Measurements from ENCODE around the gene STIMATE. TPM values are rescaled to one million over a fixed set of nuclear protein-coding genes. Genes with fewer than 3 reads are reported as not detected.

The STIMATE gene
- total RNA-seq, 1 donor: 18.5 TPM

DNA sequence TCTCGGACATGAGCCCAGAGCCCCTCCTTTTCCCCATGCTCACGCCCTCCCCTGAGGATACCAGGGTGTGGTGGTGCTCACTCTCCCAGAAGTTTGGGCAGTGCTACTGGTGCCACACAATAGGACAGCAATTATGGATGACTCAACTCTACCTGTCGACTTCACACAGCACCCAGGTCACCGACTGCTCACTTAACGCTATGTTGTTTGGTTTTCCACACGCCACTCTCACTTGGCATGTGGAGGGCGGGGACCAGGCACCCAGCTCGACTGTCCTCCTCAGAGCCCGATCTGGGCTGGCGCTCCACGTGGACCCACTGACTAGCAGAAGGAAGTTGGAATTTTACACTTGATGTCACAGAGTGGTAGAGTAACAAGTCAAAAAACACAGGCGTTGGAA lies 30.9 kb downstream of the STIMATE start:
- no peak overlapping the region for H3K4me3 ChIP-seq (ENCODE audit: insufficient read depth, low read length)
- no peak overlapping the region for H3K27ac ChIP-seq (ENCODE audit: low read depth, low read length)
- DNase-seq (ENCODE audit: insufficient read length, low spot score, missing footprints): no peak
- no peaks in the 10 kb centered on the region for H3K36me3 ChIP-seq (ENCODE audit: insufficient read depth, low read length)
- no peak overlapping the region for H3K4me2 ChIP-seq (ENCODE audit: insufficient read depth, low read length)
- H2AFZ ChIP-seq (ENCODE audit: low read length): no peak overlapping the region
- peaks cover 25% of the 10 kb centered on the region for H4K20me1 ChIP-seq (ENCODE audit: insufficient read depth, low read length)
- H3K27me3 ChIP-seq (ENCODE audit: insufficient read depth, low read length): no peaks in the 10 kb centered on the region
- no peaks in the 10 kb centered on the region for H3K4me1 ChIP-seq (ENCODE audit: insufficient read depth, low read length)
- TF ChIP-seq, protein P1, sequence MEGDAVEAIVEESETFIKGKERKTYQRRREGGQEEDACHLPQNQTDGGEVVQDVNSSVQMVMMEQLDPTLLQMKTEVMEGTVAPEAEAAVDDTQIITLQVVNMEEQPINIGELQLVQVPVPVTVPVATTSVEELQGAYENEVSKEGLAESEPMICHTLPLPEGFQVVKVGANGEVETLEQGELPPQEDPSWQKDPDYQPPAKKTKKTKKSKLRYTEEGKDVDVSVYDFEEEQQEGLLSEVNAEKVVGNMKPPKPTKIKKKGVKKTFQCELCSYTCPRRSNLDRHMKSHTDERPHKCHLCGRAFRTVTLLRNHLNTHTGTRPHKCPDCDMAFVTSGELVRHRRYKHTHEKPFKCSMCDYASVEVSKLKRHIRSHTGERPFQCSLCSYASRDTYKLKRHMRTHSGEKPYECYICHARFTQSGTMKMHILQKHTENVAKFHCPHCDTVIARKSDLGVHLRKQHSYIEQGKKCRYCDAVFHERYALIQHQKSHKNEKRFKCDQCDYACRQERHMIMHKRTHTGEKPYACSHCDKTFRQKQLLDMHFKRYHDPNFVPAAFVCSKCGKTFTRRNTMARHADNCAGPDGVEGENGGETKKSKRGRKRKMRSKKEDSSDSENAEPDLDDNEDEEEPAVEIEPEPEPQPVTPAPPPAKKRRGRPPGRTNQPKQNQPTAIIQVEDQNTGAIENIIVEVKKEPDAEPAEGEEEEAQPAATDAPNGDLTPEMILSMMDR (IDR thresholded peaks at IDR 0.05; ENCODE audit: extremely low read depth, low read depth, low read length): no peak
- H3K9me3 ChIP-seq (ENCODE audit: low read depth, low read length): no peaks in the 10 kb centered on the region
- peaks cover 6% of the 10 kb centered on the region for H3K79me2 ChIP-seq (ENCODE audit: insufficient read depth, low read length)

DNA sequence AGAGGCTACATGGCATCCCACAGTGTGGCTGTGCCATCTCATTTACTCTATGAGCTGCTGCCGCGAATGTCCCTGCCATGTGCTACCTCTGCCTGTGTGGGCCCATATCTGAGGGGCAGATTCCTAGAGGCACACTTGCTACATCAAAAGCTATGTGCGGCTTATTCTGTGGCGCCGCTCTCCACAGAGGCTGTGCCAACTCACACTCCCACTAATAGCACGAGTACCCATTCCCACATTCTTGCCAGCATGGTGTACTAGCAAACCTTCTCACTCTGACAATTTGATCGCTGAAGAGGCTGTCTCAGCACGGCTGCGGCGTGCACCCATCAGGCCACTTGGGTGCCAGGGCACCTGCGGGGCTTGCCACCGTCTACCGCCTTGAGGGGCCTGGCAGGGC lies 31.4 kb downstream of the STIMATE start:
- Histone ChIP-seq H3K4me3 (ENCODE audit: insufficient read depth, low read length) (no peak overlapping the region), H3K9me3 (ENCODE audit: low read depth, low read length) (no peaks in the 10 kb centered on the region), H3K4me2 (ENCODE audit: insufficient read depth, low read length) (no peak overlapping the region), H3K36me3 (ENCODE audit: insufficient read depth, low read length) (no peaks in the 10 kb centered on the region), H3K79me2 (ENCODE audit: insufficient read depth, low read length) (peaks cover 6% of the 10 kb centered on the region), H3K27ac (ENCODE audit: low read depth, low read length) (no peak overlapping the region), H2AFZ (ENCODE audit: low read length) (no peak overlapping the region), H4K20me1 (ENCODE audit: insufficient read depth, low read length) (peaks cover 22% of the 10 kb centered on the region), H3K27me3 (ENCODE audit: insufficient read depth, low read length) (no peaks in the 10 kb centered on the region), H3K4me1 (ENCODE audit: insufficient read depth, low read length) (no peaks in the 10 kb centered on the region)
- TF ChIP-seq, protein P1 (IDR thresholded peaks at IDR 0.05; ENCODE audit: extremely low read depth, low read depth, low read length): no peak
- peak; percentile 66 for DNase-seq (ENCODE audit: insufficient read length, low spot score, missing footprints)

DNA sequence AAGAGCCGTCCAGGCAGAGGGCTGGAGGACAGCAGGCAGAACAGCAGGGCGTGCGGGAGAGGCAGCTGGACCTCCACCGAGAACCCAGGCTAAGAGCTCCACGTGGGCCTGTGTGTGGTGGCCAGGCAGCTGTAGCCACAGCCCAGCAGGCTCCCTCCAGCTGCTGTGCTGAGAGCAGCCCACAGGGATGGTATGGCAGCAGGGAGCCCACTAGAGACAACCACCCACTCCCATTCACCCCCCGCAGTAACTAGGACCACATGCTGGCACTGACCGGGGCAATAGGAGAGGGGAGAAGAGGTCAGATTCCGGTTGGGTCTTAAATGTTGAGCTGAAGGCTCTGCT lies 37.0 kb downstream of the STIMATE start:
- no peak overlapping the region for H3K27ac ChIP-seq (ENCODE audit: low read depth, low read length)
- H3K4me3 ChIP-seq (ENCODE audit: insufficient read depth, low read length): no peak overlapping the region
- H4K20me1 ChIP-seq (ENCODE audit: insufficient read depth, low read length): peaks cover 14% of the 10 kb centered on the region
- no peaks in the 10 kb centered on the region for H3K36me3 ChIP-seq (ENCODE audit: insufficient read depth, low read length)
- H3K27me3 ChIP-seq (ENCODE audit: insufficient read depth, low read length): no peaks in the 10 kb centered on the region
- TF ChIP-seq, protein P1 (IDR thresholded peaks at IDR 0.05; ENCODE audit: extremely low read depth, low read depth, low read length): no peak
- no peak overlapping the region for H3K4me2 ChIP-seq (ENCODE audit: insufficient read depth, low read length)
- H3K4me1 ChIP-seq (ENCODE audit: insufficient read depth, low read length): no peaks in the 10 kb centered on the region
- H3K79me2 ChIP-seq (ENCODE audit: insufficient read depth, low read length): no peaks in the 10 kb centered on the region
- no peaks in the 10 kb centered on the region for H3K9me3 ChIP-seq (ENCODE audit: low read depth, low read length)
- no peak overlapping the region for H2AFZ ChIP-seq (ENCODE audit: low read length)
- no peak for DNase-seq (ENCODE audit: insufficient read length, low spot score, missing footprints)

DNA sequence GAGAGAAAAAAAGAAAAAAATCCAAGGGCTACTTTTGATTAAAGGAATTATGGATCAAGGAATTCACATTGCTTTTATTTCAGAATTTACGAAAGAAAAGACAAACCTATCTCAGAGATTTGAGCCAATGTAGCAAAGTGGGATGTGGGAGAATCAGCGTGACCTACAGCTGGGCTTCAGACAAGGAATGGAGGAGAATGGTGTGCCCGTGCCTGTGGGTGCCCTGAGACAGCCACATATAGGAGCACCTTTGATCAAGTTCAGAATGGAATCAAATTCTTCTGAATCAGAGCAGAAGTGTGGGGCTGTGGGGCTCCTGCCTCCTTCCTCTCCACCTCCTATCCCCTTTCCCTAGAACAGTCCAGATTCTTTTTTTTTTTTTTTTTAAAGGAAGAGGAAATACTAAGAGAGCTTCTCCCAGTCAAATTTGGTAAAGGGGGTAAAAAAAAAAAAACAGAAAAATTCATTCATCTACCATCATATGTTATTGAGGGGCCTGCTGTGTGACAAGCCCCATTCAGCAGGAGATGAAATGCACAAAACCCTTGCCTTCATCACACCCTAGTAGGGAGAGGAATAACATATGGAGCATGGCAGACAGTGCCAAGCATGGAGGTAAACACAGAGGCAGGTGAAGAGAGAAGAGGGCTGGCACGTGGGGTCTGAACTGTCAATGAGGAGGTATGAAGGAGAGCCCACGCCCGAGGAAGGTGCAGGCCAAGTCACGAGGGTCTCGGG lies 37.5 kb downstream of the STIMATE start:
- H3K36me3 ChIP-seq (ENCODE audit: insufficient read depth, low read length): no peaks in the 10 kb centered on the region
- H3K4me1 ChIP-seq (ENCODE audit: insufficient read depth, low read length): no peaks in the 10 kb centered on the region
- DNase-seq (ENCODE audit: insufficient read length, low spot score, missing footprints): no peak
- TF ChIP-seq, protein P1 (IDR thresholded peaks at IDR 0.05; ENCODE audit: extremely low read depth, low read depth, low read length): no peak
- no peaks in the 10 kb centered on the region for H3K79me2 ChIP-seq (ENCODE audit: insufficient read depth, low read length)
- H3K27ac ChIP-seq (ENCODE audit: low read depth, low read length): no peak overlapping the region
- H2AFZ ChIP-seq (ENCODE audit: low read length): no peak overlapping the region
- H3K4me2 ChIP-seq (ENCODE audit: insufficient read depth, low read length): no peak overlapping the region
- H3K27me3 ChIP-seq (ENCODE audit: insufficient read depth, low read length): no peaks in the 10 kb centered on the region
- H3K9me3 ChIP-seq (ENCODE audit: low read depth, low read length): no peaks in the 10 kb centered on the region
- H3K4me3 ChIP-seq (ENCODE audit: insufficient read depth, low read length): no peak overlapping the region
- peaks cover 16% of the 10 kb centered on the region for H4K20me1 ChIP-seq (ENCODE audit: insufficient read depth, low read length)
